SKM-1 treated with dmso at 0.1 percent for 144 hours (cell line): ENCODE data around the gene PAQR5.
"Not testable (repeated sequence)": the region's sequence is repeated elsewhere in the genome, so short reads cannot be mapped to it uniquely, and the experiment has no call there.

ENCODE experiments used
- DNase-seq: peaks from one replicate; lab custom pipeline; 2025; ENCODE audit not compliant: unreplicated experiment; lab: John Stamatoyannopoulos, UW

The PAQR5 gene

GRCh38 chr15:69292826-69293420, 5.8 kb upstream of the PAQR5 start:
- no peak for DNase-seq

- no peak for DNase-seq
Observed at GRCh38 chr15:69293741-69294615, 4.7 kb upstream of the PAQR5 start.

DNA sequence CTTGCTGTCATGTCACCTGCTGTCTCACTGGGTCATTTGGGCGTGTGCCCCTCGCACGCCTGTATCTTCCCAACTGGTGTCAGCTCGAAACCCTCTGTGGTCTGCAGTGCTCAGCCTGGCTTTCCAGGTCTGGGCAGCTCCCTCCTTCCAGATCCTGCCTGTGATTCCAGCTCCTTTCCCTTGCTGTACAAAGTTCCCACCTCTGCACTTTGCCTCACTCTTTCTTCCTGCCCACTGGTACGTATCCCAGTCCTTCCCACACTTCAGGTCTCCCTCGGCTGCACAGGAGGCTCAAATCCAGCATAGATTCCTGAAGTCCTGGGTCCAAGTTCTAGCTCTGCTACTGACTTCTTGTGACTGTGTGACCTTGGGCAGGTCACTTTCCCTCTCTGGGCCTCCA, 2.1 kb upstream of the PAQR5 start:
- no peak for DNase-seq

DNA sequence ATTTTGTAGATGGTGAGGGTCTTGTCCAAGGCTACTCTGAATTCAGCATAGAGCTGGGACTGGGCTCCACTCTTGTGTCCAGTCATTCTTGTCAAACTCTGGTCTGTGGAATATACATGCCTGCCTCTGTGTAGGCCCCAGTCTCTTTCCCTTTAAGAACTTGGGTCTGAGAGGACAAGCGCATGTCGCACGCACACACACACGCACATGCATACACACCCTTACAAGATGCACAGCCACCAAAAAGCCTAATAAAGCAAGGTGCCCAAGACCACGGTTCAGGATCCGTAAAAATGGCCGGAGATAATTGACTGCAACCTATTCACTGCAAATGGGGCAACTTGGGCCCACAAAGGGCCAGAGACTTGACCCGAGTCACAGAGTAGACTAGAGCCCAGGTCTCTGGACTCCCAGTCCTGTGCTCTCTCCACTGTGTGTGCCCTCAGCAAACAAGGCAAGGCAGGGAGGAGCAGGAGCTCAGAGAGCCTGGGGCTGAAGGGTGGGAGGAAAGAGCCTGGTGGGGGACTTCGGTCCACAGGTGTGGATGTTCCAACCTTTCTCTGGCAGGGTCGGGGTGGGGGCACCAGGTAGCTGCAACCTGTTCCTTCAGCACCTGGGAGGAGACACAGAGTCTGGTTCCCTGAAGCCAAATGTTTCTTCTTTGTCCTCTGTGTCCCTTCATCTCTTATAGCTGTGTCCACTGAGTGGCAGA, 914 bp upstream of the PAQR5 start:
- no peak for DNase-seq

DNA sequence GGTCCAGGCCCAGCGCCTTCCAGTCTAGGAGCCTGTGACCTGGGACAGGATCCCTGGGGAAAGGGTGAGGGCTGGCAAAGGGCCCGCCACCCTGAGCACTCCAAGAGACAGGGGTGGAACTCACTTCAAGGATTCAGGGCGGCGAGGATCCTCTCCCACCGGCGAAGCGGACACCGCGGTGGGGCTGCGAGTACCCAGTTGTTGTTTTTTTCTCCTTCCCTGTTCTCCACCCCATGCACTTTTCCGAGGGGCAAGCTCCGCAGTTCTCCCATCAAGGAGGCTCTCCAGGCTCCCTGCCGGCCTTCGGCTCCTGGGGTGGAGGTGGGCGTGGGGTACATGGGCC, 387 bp upstream of the PAQR5 start:
- no peak for DNase-seq

- DNase-seq = no peak
Observed at GRCh38 chr15:69299451-69299886, 757 bp downstream of the PAQR5 start.

- no peak for DNase-seq
Observed at GRCh38 chr15:69299943-69300588, 1.4 kb downstream of the PAQR5 start.

DNA sequence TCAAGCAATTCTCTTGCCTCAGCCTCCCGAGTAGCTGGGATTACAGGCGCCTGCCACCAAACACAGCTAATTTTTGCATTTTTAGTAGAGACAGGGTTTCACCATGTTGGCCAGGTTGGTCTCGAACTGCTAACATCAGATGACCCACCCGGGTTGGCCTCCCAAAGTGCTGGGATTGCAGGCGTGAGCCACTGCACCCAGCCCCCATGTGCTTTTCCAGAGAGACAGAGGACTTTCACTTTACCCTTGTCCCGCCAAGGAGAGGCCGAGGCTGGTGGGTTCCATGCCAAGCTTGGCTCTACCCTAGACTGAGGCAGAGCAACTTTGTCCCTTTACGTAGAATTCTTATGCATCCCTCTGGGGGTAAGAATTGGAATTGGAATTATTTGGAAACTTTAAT, 2.4 kb downstream of the PAQR5 start:
- DNase-seq = not testable (repeated sequence)

DNA sequence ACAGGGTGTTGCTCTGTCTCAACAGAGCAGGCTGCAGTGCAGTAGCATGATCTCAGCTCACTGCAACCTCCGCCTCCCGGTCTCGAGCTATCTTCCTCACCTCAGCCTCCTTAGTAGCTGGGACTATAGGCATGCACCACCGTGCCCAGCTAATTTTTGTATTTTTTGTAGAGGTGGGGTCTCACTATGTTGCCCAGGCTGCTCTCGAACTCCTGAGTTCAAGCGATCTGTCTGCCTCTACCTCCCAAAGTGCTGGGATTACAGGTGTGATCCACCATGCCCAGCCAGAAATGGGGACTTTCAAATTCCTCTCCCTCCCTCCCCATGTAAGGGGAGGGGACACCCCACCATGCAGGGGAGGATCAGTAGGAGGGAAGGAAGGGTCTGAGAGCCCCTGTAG, 3.4 kb downstream of the PAQR5 start:
- DNase-seq = not testable (repeated sequence)

GRCh38 chr15:69302929-69303328, 4.2 kb downstream of the PAQR5 start:
- no peak for DNase-seq

- no peak for DNase-seq
Observed at GRCh38 chr15:69303337-69304181, 4.8 kb downstream of the PAQR5 start.

GRCh38 chr15:69304182-69304545, 5.5 kb downstream of the PAQR5 start:
- DNase-seq = no peak

GRCh38 chr15:69305204-69305931, 6.7 kb downstream of the PAQR5 start:
- DNase-seq = no peak

- DNase-seq = no peak
Observed at GRCh38 chr15:69305933-69306568, 7.3 kb downstream of the PAQR5 start.

GRCh38 chr15:69307939-69308338, 9.2 kb downstream of the PAQR5 start:
- DNase-seq = no peak

DNA sequence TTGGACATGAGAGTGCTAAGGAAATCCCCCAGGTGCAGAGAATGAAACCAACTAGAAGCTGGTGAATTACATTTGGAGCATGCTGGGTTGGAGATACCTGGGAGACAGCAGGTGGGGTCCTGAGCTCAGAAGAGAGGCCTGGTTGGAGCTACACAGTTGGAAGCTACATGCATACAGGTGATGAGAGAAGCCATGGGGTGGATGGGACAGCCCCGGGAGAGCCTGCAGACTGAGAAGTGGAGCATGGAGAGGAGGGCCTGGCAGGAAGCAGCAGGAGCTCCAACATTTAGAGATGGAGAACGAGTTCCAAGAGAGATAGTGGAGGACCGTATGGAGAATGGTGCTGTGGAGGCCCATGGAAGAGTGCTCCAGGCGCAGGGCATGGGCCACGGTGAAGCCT, 10.2 kb downstream of the PAQR5 start:
- no peak for DNase-seq

DNA sequence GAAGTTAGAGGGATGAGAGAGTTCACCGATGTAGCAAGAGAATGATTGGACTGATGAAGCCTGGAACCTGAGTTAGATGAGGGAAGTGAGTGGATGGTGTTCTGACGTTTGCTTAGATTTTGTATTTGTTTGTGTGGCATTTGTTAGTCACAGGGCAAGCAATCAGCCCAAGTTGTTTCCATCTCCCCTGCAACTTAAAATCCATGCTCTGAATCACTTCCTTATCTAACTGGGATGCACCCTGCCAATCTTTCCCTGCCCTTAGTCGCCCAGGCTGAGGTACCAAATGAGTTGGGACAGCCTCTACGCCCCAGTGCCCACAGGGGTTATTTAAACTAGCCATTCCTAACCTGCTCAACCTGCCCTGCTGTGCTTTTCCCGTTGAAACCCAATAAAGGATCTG, 12.6 kb downstream of the PAQR5 start:
- DNase-seq = no peak

DNA sequence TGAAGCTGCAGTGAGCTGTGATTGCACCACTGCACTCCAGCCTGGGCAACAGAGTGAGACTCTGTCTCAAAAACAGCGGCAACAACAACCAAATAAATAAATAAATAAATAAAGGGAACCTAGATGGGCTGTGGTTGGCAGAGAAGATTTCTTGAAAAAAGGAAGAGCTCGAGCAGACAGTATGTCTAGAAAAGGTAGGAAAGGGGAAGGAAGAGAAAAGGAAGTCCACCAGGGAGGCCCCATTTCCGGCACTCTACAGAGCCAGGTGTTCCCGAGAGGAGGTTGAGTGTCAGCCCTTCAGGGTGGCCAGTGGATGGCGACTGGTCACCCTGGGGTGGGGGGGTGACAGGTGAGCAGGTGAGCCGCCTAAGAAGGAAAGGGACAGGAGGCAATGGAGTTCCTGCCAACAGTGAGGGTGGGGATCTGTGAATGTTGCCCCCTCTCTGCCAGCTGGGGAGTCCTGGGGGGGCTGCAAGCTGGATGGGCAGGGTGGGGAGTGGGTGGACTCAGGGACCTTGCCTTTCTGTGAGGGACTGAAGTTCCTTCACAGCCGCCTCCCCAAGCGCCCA, 14.8 kb downstream of the PAQR5 start:
- peak; percentile 79 for DNase-seq

GRCh38 chr15:69314131-69314530, 15.4 kb downstream of the PAQR5 start:
- DNase-seq = no peak
